NAMALWA (cell line): ENCODE results near the gene ULK1.

Experiments used
- DNase-seq: peaks from one replicate; pipeline ENCODE4 v3.0.0-alpha.2; 2015; ENCODE audit warnings: low spot score

ULK1 gene

GRCh38 chr12:131892711-131893604 lies 1.5 kb upstream of the ULK1 start:
- DNase-seq, result no peak

DNA sequence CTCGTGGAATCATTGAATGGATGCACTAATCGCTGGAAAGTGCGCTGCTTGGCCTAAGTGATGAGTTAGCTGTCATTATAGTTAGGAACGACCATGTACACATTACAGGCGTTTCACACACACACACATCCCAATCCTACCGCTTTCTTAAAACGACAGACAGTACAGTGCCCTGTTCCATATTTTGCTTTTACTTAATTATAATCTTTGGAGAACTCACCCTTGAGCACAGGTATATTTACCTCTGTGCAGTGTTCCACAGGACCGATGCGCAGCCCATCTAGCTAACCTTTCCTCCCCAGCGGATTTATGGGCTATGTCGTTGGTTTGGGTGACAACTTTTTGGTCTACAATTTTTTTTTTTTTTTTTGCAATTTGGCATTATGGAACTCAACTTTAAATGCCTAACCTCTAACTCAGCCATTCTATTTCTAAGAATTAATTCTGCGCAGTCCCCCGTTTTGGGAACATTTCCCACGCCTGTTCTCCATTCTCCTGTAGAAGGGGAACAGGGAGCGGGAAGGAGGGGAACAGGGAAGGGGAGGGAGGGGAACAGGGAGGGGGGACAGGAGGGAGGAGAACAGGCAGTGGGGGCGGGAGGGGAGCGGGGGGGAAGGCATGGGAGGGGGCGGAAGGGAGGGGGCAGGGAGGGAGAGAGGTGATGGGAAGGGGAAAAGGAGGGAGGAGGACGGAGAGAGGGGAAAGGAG lies 663 bp upstream of the ULK1 start:
- no peak for DNase-seq

GRCh38 chr12:131894981-131895639 lies 688 bp downstream of the ULK1 start:
- peak; percentile 39 for DNase-seq

- no peak for DNase-seq
Observed at GRCh38 chr12:131895640-131896079, 1.2 kb downstream of the ULK1 start.

- peak; percentile 69 for DNase-seq
Observed at GRCh38 chr12:131896080-131896810, 1.8 kb downstream of the ULK1 start.

- no peak for DNase-seq
Observed at GRCh38 chr12:131896811-131897270, 2.4 kb downstream of the ULK1 start.

DNA sequence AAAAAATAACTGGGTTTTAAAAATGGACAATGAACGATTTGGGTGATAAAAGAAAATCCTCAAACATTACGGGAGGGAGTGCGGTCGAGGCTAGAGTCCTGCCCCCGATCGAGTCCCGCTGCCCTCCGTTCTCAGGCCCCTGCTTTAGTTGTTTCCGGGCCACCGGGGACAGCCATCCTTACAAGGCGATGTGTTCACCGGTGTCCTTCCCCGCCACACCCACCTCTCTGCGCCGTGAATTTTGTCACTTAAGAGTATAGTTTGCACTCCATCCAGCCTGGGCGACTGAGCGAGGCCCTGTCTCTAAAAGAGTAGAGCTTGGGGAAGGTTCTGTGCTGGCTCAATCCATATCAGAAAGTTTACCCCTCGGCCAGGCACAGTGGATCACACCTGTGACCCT lies 2.9 kb downstream of the ULK1 start:
- DNase-seq, result no peak

GRCh38 chr12:131897875-131898274 lies 3.5 kb downstream of the ULK1 start:
- no peak for DNase-seq

GRCh38 chr12:131900397-131900796 lies 6.0 kb downstream of the ULK1 start:
- no peak for DNase-seq

DNA sequence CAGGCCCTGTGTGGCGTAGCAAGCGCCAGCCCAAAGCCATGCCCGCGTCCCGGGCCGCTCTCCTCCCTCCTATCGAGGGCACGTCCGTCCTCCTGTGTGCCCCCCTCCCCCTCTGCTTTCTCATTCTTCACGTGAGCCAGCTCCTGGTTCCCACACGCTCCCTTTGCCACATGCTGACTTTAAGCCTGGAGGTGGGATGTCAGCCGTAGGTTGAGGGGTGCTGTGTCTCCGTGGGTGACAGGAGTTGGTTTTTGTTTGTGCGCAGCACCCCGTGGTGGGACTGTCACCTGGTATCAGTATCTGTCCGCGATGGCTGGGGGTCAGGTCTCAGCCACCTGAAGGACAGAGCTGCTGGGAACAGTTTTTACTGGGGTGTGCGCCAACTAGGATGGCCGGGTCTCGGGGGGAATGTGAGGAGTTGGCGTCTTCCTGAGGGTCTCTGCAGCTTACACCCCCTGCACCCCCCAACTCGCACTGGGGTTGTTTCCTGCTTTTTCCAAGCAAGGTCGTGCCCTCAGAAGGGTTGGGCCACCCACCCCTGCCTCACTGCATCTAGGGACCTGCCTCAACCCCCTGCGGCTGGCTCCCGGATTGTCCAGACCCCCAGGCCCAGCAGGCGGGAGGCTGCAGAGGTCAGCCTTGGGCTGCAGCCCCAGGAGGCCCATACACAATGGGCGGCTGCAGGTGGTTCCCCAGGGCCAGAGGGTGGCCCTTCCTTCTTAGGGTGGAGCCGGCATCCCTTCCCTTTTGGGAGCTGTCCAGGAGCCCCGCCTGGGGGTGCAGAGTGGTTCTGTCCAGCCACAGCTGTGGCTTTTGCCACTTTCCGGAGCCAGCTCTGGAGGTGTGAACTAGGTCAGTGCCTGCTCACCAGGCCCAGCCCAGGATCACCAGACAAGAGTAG lies 7.3 kb downstream of the ULK1 start:
- DNase-seq, result no peak

DNA sequence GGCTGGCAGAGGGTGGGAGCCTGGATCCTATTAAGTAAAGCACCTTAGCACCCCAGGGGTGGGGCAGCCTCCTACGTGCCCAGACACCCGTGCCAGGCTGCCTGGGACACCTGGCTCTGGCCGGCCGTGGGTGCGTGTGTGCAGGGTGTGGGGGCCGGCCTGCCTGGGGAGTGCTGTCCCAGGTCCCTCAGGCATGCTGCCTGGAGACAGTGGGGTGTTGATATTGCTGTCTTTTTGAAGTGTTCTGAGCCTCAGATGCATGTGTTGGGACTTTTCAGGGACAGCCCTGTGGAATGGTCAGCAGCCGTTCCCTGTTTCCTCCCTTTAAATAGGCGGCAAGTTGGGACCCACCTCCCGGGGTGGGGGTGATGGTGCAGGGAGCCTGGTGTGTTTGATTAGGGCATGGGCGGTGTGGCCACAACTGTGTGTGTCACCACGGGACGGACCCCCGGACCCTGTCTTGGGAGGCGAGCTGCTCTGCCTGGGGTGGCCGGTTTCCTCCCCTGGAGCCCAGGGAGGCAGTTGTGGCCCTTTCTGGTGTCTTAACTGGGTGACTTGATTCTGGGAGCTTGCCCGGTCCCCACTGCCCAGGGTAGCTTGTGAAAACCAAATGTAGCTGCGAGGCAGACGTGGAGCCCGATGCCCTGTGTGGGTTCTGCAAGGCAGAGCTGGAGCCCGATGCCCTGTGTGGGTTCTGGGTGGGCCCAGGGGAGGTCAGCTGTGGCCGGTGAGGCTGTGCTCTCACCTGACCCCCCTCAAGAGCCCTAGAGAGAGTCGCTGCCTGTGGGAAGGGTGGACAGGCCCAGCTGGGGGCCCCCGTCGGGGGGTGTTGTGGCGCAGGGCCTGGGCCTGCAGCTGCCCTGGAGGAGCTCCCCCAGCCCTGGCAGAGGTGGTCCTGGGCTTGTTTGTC lies 8.2 kb downstream of the ULK1 start:
- no peak for DNase-seq

GRCh38 chr12:131903270-131904255 lies 9.1 kb downstream of the ULK1 start:
- DNase-seq, result no peak

GRCh38 chr12:131904346-131904745 lies 9.9 kb downstream of the ULK1 start:
- DNase-seq, result no peak

DNA sequence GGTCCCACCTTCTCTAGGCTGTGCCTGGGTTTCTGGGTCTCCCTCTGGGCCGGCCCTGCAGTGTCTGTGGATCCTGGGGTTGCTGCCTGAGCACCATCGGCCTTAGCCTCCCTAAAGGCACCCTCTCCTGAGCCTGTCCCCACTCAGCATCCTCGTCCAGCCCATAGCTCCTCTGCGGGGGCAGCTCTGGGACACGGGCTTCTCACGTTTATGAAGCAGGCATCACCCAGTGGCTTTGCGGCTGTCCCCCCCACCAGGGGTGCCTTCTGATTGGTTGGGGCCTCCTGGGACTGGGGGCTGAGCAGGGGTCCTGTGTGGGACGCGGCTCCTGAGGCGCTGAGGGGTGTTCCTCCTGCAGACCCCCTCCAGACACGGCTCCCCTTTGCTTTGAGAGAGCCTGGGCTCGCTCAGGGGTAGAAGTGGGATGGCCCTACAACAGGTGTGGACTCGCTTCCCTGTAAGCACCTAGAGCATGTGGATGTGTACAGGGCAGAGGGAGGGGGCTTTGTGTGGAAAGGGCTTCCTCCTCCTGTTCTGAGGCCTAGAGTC lies 10.7 kb downstream of the ULK1 start:
- no peak for DNase-seq

DNA sequence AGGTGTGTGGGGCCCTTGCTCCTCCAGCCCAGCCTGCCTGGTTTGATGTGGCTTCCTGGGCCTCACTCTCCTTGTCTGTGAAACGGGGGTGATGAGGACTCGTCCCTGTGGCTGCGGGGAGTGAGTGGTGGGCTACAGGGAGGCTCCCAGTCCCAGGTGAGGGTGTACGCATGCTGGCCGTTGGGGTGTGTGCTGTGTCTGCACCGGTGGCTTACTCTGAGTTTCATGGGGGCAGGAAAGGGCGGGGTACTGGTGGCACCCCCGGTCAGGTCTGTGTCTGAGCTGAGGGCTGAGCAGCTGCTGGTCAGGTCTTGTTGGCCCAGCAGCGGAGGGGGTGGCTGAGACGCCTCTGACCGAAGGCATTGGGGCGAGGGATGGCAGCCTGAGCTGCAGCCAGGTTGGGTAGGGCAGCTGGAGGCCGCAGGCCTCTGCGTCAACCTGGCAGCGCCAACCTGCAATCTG lies 11.2 kb downstream of the ULK1 start:
- DNase-seq, result no peak

- no peak for DNase-seq
Observed at GRCh38 chr12:131907379-131908091, 13.1 kb downstream of the ULK1 start.
